Choroid plexus epithelial cell (primary cell): ENCODE measurements around the gene EPB41L4B.
A peak's percentile ranks its signal among the peaks of the same experiment; 100 is the strongest.

Experiments used
- DNase-seq: peaks from one replicate; pipeline ENCODE4 v3.0.0-alpha.2; 2010; ENCODE audit warnings: low read depth
- H3K4me3 ChIP-seq: 2 replicates; pipeline ENCODE4 v1.5.1; 2011; ENCODE audit warnings: low read depth, mild to moderate bottlenecking, control low read depth, low read length, moderate library complexity
- TF ChIP-seq, protein P1 (sequence below): conservative IDR thresholded peaks from 2 replicates; pipeline ENCODE4 v1.5.1; 2011; ENCODE audit warnings: low read depth, mild to moderate bottlenecking, control low read depth, inconsistent platforms, low read length, moderate library complexity

Gene EPB41L4B

DNA sequence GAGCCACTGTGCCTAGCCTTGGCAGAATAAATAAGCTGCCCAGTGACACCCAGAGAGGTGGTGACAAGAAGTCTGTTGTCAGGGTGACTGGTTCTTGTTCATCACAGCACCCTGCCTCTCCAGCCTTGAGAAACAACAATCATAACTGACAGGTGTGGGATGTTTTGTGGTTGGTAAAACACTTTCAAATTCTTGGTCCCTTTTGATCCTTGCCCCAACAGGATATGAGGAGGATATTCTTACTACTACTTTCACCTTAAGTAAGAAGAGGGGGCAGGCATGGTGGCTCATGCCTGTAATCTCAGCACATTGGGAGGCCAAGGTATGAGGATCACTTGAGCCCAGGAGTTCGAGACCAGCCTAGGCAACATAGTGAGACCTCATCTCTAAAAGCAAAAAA lies 139.6 kb downstream of the EPB41L4B start:
- H3K4me3 ChIP-seq, result no peak overlapping the region
- DNase-seq, result no peak
- TF ChIP-seq, protein P1, sequence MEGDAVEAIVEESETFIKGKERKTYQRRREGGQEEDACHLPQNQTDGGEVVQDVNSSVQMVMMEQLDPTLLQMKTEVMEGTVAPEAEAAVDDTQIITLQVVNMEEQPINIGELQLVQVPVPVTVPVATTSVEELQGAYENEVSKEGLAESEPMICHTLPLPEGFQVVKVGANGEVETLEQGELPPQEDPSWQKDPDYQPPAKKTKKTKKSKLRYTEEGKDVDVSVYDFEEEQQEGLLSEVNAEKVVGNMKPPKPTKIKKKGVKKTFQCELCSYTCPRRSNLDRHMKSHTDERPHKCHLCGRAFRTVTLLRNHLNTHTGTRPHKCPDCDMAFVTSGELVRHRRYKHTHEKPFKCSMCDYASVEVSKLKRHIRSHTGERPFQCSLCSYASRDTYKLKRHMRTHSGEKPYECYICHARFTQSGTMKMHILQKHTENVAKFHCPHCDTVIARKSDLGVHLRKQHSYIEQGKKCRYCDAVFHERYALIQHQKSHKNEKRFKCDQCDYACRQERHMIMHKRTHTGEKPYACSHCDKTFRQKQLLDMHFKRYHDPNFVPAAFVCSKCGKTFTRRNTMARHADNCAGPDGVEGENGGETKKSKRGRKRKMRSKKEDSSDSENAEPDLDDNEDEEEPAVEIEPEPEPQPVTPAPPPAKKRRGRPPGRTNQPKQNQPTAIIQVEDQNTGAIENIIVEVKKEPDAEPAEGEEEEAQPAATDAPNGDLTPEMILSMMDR, result no peak

DNA sequence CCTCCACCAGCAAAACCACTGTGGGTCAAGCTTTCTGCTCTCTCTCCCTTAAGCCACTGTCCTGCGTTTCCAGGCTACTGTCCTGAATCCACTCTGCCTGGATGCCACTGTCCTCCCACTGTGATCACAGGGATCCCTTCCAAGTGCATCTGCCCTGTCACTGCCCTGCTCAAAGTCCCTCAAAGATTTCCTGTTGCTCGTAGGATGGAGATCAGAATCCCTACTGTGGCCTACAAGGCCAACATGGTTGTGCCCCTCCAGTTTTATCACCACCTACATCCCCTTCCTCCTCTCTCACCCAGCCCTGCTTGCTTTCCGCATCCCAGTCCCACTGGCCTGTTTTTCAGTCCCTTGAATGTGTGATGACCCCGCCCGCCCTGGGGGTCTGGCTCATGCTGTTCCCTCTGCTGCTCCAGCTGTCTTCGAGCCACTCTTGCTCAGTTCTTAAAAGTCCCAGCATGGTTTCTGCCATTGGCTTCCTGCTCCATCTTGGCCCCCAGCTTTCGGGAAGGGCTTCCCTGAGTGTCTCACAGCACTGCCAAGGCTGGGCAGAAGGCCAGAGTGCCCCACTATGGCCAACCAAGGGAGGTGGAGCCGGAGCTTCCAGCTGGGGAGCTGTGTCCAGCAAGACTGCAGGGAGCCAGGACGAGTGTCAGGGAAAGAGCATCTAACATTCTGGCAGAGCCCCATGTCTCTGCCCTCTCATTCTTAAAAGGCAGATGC lies 140.9 kb downstream of the EPB41L4B start:
- TF ChIP-seq, protein P1, result no peak
- H3K4me3 ChIP-seq, result no peak overlapping the region
- DNase-seq, result no peak

GRCh38 chr9:109176963-109177362 lies 143.9 kb downstream of the EPB41L4B start:
- TF ChIP-seq, protein P1, result no peak
- no peak for DNase-seq
- H3K4me3 ChIP-seq, result no peak overlapping the region

- H3K4me3 ChIP-seq, result no peak overlapping the region
- TF ChIP-seq, protein P1, result no peak
Observed at GRCh38 chr9:109176386-109176785, 144.5 kb downstream of the EPB41L4B start.

DNA sequence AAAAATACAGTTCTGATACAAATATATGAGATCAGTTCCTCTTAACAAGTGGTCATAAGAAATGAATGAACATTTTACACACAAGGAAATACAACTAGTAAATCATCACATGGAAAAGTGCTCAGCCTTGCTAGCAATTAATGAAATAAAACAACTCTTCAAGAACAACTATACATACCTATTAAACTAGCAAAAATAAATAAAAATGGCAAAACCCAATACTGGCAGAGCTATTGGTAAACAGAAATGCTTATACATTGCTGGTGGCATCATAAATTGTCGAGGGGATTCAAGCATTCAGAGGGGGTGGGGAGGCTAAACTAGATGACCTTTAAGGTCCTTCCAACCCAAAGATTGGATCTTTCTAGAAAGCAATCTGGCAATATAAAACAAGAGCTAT lies 147.9 kb downstream of the EPB41L4B start:
- TF ChIP-seq, protein P1, result no peak
- no peak for DNase-seq
- H3K4me3 ChIP-seq, result no peak overlapping the region

More at GRCh38 chr9:109176386-109176785, 144.5 kb downstream of the EPB41L4B start:
- DNase-seq, result no peak

DNA sequence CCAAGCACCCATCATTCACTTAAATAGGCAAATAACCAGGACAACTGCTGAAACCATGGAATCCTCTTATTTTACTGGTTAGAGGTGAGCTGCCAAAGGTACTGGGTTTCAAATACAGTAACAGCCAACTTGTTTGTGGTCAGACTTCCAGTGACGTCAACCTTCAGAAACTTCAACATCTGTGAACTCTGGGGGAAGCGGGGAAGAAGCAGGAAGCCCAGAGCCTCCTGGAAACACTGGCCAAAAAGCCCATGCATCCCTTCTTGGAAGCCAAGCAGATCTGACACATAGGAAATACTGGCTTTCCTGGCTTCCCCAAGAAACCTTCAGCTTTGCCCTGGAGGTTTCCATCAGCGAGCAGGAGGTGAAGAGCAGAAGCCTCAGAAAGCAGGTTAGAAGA lies 148.9 kb downstream of the EPB41L4B start:
- TF ChIP-seq, protein P1, result no peak
- no peak overlapping the region for H3K4me3 ChIP-seq
- peak; percentile 30 for DNase-seq

DNA sequence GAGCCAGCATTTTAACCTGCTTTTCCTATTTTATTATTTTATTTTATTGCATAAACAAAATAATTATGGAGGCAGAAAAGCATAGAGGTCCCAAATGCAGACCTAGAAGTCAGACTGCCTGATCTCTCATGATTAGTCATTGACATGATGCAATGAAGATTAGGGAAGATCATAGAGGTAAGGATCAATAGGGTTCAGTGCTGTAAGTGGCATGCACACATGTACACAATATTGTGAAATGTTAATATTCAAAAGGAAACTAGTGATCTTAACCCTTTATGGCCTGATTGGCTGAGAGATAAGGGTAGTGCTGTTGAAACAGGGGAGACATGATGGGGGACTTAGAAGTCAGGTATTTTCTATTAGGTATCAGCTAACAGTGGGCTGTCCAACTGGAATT lies 152.7 kb downstream of the EPB41L4B start:
- H3K4me3 ChIP-seq, result no peak overlapping the region
- DNase-seq, result no peak
- TF ChIP-seq, protein P1, result no peak
